Loucy (cell line): Measurements from ENCODE around the gene ZNF772.

Source experiments
- H2AFZ ChIP-seq: fragments of 200-600 bp; sonication (generic); 2 replicates; pipeline ENCODE4 v1.6.0; 2016; ENCODE audit warnings: antibody characterized with exemption, mild to moderate bottlenecking, low read length, moderate library complexity
- H3F3A ChIP-seq: fragments of 200-600 bp; 2 replicates; pipeline ENCODE4 v1.6.0; 2016; ENCODE audit warnings: antibody characterized with exemption, low read depth, mild to moderate bottlenecking
- H3K27me3 ChIP-seq: fragments of 200-600 bp; sonication (generic); 2 replicates; pipeline ENCODE4 v1.6.1; 2014; ENCODE audit warnings: low read length, mild to moderate bottlenecking; ENCODE audit not compliant: insufficient read depth, poor library complexity, severe bottlenecking
- H3K36me3 ChIP-seq: fragments of 200-600 bp; sonication (generic); 2 replicates; pipeline ENCODE4 v1.6.1; 2016; ENCODE audit warnings: low read length; ENCODE audit not compliant: insufficient read depth
- H3K4me1 ChIP-seq: fragments of 200-600 bp; sonication (generic); 2 replicates; pipeline ENCODE4 v1.5.1; 2014; ENCODE audit warnings: low read length, mild to moderate bottlenecking; ENCODE audit not compliant: insufficient read depth, poor library complexity, severe bottlenecking
- H3K4me2 ChIP-seq: fragments of 200-600 bp; sonication (generic); 2 replicates; pipeline ENCODE4 v1.6.0; 2014; ENCODE audit warnings: antibody characterized with exemption, low read length, low read depth, mild to moderate bottlenecking; ENCODE audit not compliant: poor library complexity, severe bottlenecking
- H3K4me3 ChIP-seq: fragments of 200-600 bp; sonication (generic); 2 replicates; pipeline ENCODE4 v1.5.1; 2014; ENCODE audit warnings: low read length, mild to moderate bottlenecking, mixed read lengths; ENCODE audit not compliant: poor library complexity, severe bottlenecking
- H3K79me2 ChIP-seq: fragments of 200-600 bp; sonication (generic); 2 replicates; pipeline ENCODE4 v1.6.1; 2014; ENCODE audit warnings: low read length; ENCODE audit not compliant: insufficient read depth
- H3K9ac ChIP-seq: fragments of 200-600 bp; sonication (generic); 2 replicates; pipeline ENCODE4 v1.6.0; 2014; ENCODE audit warnings: mild to moderate bottlenecking, low read depth, low read length, moderate library complexity; ENCODE audit not compliant: poor library complexity, severe bottlenecking
- H3K9me2 ChIP-seq: fragments of 200-600 bp; sonication (generic); replicated peaks from 2 replicates; pipeline ENCODE4 v1.6.1; 2016; ENCODE audit warnings: low read depth, low read length, mixed read lengths
- H3K9me3 ChIP-seq: fragments of 200-600 bp; sonication (generic); 2 replicates; pipeline ENCODE4 v1.6.1; 2014; ENCODE audit warnings: mild to moderate bottlenecking, antibody characterized with exemption, low read length, low read depth; ENCODE audit not compliant: insufficient read depth
- H4K20me1 ChIP-seq: fragments of 200-600 bp; sonication (generic); 2 replicates; pipeline ENCODE4 v1.6.0; 2014; ENCODE audit warnings: antibody characterized with exemption, low read length, mild to moderate bottlenecking; ENCODE audit not compliant: insufficient read depth, poor library complexity, severe bottlenecking
- CTCF ChIP-seq: fragments of 200-600 bp; sonication (generic); conservative IDR thresholded peaks from 2 replicates; pipeline ENCODE4 v1.5.1; 2014; ENCODE audit warnings: mild to moderate bottlenecking, antibody characterized with exemption, low read length
- EZH2phosphoT487 ChIP-seq: fragments of 200-600 bp; IDR thresholded peaks from 2 replicates; pipeline ENCODE4 v1.6.1; 2018; ENCODE audit warnings: antibody characterized with exemption, mild to moderate bottlenecking, moderate library complexity, borderline replicate concordance

ZNF772 gene

GRCh38 chr19:57466489-57466888, 10.9 kb downstream of the ZNF772 start:
- TF ChIP-seq EZH2phosphoT487 (no peak), CTCF (no peak)
- no peaks in the 10 kb centered on the region for H3K9me2 ChIP-seq

GRCh38 chr19:57465680-57466381, 11.5 kb downstream of the ZNF772 start:
- H3K36me3 ChIP-seq: no peaks in the 10 kb centered on the region
- no peak overlapping the region for H2AFZ ChIP-seq
- no peaks in the 10 kb centered on the region for H3K27me3 ChIP-seq
- H4K20me1 ChIP-seq: no peaks in the 10 kb centered on the region
- TF ChIP-seq EZH2phosphoT487 (no peak), CTCF (peak; percentile 92)
- no peak overlapping the region for H3K9ac ChIP-seq
- H3K9me2 ChIP-seq: no peaks in the 10 kb centered on the region
- no peaks in the 10 kb centered on the region for H3K79me2 ChIP-seq
- no peaks in the 10 kb centered on the region for H3F3A ChIP-seq
- H3K4me2 ChIP-seq: no peak overlapping the region
- peaks cover 3% of the 10 kb centered on the region; the same call in 1 of the 2 replicates for H3K9me3 ChIP-seq
- no peak overlapping the region for H3K4me3 ChIP-seq
- H3K4me1 ChIP-seq: no peaks in the 10 kb centered on the region

More at GRCh38 chr19:57466489-57466888, 10.9 kb downstream of the ZNF772 start:
- H3K4me3 ChIP-seq: no peak overlapping the region
- H4K20me1 ChIP-seq: no peaks in the 10 kb centered on the region
- H2AFZ ChIP-seq: no peak overlapping the region
- no peak overlapping the region for H3K9ac ChIP-seq
- no peaks in the 10 kb centered on the region for H3K79me2 ChIP-seq
- H3K36me3 ChIP-seq: no peaks in the 10 kb centered on the region
- no peaks in the 10 kb centered on the region for H3K27me3 ChIP-seq
- H3F3A ChIP-seq: no peaks in the 10 kb centered on the region
- H3K4me1 ChIP-seq: no peaks in the 10 kb centered on the region
- H3K4me2 ChIP-seq: no peak overlapping the region
- H3K9me3 ChIP-seq: peaks cover 7% of the 10 kb centered on the region; the same call in 1 of the 2 replicates

- Histone ChIP-seq H4K20me1 (no peaks in the 10 kb centered on the region), H3K4me3 (no peak overlapping the region), H2AFZ (no peak overlapping the region), H3F3A (no peaks in the 10 kb centered on the region), H3K9me2 (no peaks in the 10 kb centered on the region), H3K9me3 (no peaks in the 10 kb centered on the region), H3K36me3 (no peaks in the 10 kb centered on the region), H3K27me3 (no peaks in the 10 kb centered on the region), H3K4me2 (no peak overlapping the region), H3K9ac (no peak overlapping the region), H3K4me1 (no peaks in the 10 kb centered on the region), H3K79me2 (no peaks in the 10 kb centered on the region)
- no peak for TF ChIP-seq CTCF
- no peak for TF ChIP-seq EZH2phosphoT487
These were observed 25.1 kb downstream of the ZNF772 start for GRCh38 chr19:57452307-57452706.
